Epidermal melanocyte (primary cell): ENCODE measurements around the gene TINAG.

Experiments used
- DNase-seq: peaks from one replicate; pipeline ENCODE4 v3.0.0; 2011; ENCODE audit warnings: low spot score; ENCODE audit not compliant: insufficient read length

Gene TINAG

GRCh38 chr6:54426995-54427394, 118.8 kb downstream of the TINAG start:
- DNase-seq: no peak

GRCh38 chr6:54427396-54427937, 119.2 kb downstream of the TINAG start:
- no peak for DNase-seq

- DNase-seq: no peak
These were observed 120.2 kb downstream of the TINAG start for GRCh38 chr6:54428431-54428830.

- no peak for DNase-seq
These were observed 123.2 kb downstream of the TINAG start for GRCh38 chr6:54431466-54431865.
